ENCODE measurements around the gene ABHD2.

ABHD2 gene

GRCh38 chr15:89179966-89180875 is 92.0 kb downstream of the ABHD2 start:
- DNase-seq (ENCODE audit: low read depth), result no peak
- TF ChIP-seq MYC (IDR thresholded peaks at IDR 0.05; ENCODE audit: low read depth, low read length), result no peak
- TF ChIP-seq, protein P1, sequence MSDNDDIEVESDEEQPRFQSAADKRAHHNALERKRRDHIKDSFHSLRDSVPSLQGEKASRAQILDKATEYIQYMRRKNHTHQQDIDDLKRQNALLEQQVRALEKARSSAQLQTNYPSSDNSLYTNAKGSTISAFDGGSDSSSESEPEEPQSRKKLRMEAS (IDR thresholded peaks at IDR 0.05; ENCODE audit: low read depth, low read length), result no peak
- TF ChIP-seq, protein P2, sequence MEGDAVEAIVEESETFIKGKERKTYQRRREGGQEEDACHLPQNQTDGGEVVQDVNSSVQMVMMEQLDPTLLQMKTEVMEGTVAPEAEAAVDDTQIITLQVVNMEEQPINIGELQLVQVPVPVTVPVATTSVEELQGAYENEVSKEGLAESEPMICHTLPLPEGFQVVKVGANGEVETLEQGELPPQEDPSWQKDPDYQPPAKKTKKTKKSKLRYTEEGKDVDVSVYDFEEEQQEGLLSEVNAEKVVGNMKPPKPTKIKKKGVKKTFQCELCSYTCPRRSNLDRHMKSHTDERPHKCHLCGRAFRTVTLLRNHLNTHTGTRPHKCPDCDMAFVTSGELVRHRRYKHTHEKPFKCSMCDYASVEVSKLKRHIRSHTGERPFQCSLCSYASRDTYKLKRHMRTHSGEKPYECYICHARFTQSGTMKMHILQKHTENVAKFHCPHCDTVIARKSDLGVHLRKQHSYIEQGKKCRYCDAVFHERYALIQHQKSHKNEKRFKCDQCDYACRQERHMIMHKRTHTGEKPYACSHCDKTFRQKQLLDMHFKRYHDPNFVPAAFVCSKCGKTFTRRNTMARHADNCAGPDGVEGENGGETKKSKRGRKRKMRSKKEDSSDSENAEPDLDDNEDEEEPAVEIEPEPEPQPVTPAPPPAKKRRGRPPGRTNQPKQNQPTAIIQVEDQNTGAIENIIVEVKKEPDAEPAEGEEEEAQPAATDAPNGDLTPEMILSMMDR (IDR thresholded peaks at IDR 0.05; ENCODE audit: low read depth, low read length), result no peak
- no peak for TF ChIP-seq POLR2A (IDR thresholded peaks at IDR 0.05; ENCODE audit: extremely low read depth, insufficient read length)
- no peak overlapping the region for H3K4me3 ChIP-seq (ENCODE audit: low read depth, low read length)

DNA sequence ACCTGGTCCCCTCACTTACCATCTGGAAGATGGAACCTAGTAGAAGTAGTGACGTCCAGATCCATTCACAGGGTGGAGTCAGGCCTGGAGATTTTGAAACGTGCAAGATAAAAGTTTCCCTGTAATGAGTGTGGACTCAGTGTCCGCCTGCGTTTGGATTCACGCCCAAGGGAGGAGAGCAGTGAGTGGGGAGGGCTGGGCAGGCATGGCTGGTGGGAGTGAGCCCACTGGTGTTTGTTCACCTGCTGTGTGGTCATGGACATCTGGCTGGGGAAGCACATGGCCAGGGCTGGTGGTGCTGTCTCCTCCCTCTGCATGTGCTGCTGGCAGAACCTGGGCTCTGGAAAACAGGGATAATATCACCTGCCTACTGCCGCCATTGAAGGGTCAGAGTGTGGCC is 96.1 kb downstream of the ABHD2 start:
- TF ChIP-seq, protein P1 (IDR thresholded peaks at IDR 0.05; ENCODE audit: low read depth, low read length), result no peak
- TF ChIP-seq, protein P2 (IDR thresholded peaks at IDR 0.05; ENCODE audit: low read depth, low read length), result no peak
- TF ChIP-seq MYC (IDR thresholded peaks at IDR 0.05; ENCODE audit: low read depth, low read length), result no peak
- TF ChIP-seq POLR2A (IDR thresholded peaks at IDR 0.05; ENCODE audit: extremely low read depth, insufficient read length), result no peak
- no peak overlapping the region for H3K4me3 ChIP-seq (ENCODE audit: low read depth, low read length)
- DNase-seq (ENCODE audit: low read depth), result no peak

DNA sequence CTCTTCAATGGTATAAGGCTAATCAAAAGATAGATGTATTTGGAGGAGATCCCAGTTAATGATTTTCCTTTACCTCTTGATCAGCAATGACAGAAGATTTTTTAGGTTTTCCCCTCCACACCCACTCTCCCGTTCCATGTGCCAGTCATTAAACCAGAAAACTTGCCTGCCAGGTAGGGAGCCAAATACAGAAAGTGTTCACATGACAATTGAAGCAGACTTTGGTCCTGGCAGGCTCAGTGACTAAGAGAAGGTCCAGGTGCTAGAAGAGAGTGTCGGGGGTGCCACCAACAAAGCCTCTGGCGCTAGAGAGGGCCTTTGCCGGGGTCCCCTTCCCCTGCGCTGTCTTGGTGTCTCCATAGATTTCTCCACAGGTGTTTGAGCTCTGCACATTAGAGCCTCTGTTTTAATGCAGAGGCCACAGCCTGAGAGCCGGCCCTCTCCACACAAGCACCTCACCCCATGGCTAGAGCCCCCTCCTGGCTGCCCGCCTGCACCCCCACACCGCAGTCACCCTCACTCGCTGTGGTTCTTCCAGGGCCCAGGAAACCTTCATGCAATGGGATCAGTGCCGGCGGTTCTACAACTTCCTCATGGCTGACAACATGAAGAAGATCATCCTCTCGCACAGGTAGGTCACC is 96.8 kb downstream of the ABHD2 start:
- DNase-seq (ENCODE audit: low read depth), result no peak
- H3K4me3 ChIP-seq (ENCODE audit: low read depth, low read length), result no peak overlapping the region
- TF ChIP-seq, protein P1 (IDR thresholded peaks at IDR 0.05; ENCODE audit: low read depth, low read length), result no peak
- TF ChIP-seq, protein P2 (IDR thresholded peaks at IDR 0.05; ENCODE audit: low read depth, low read length), result no peak
- no peak for TF ChIP-seq MYC (IDR thresholded peaks at IDR 0.05; ENCODE audit: low read depth, low read length)

GRCh38 chr15:89186803-89187202 is 98.5 kb downstream of the ABHD2 start:
- H3K4me3 ChIP-seq (ENCODE audit: low read depth, low read length), result no peak overlapping the region
- DNase-seq (ENCODE audit: low read depth), result no peak
- TF ChIP-seq MYC (IDR thresholded peaks at IDR 0.05; ENCODE audit: low read depth, low read length), result no peak
- no peak for TF ChIP-seq POLR2A (IDR thresholded peaks at IDR 0.05; ENCODE audit: extremely low read depth, insufficient read length)
- TF ChIP-seq, protein P2 (IDR thresholded peaks at IDR 0.05; ENCODE audit: low read depth, low read length), result no peak
- TF ChIP-seq, protein P1 (IDR thresholded peaks at IDR 0.05; ENCODE audit: low read depth, low read length), result no peak

GRCh38 chr15:89187301-89187985 is 99.2 kb downstream of the ABHD2 start:
- TF ChIP-seq, protein P2 (IDR thresholded peaks at IDR 0.05; ENCODE audit: low read depth, low read length), result no peak
- TF ChIP-seq, protein P1 (IDR thresholded peaks at IDR 0.05; ENCODE audit: low read depth, low read length), result no peak
- TF ChIP-seq POLR2A (IDR thresholded peaks at IDR 0.05; ENCODE audit: extremely low read depth, insufficient read length), result no peak
- no peak for TF ChIP-seq MYC (IDR thresholded peaks at IDR 0.05; ENCODE audit: low read depth, low read length)
- H3K4me3 ChIP-seq (ENCODE audit: low read depth, low read length), result no peak overlapping the region
- no peak for DNase-seq (ENCODE audit: low read depth)
